ENCODE results near the gene ABHD8.
"Not testable (repeated sequence)": the region's sequence is repeated elsewhere in the genome, so short reads cannot be mapped to it uniquely, and the experiment has no call there.

Gene ABHD8

GRCh38 chr19:17294051-17294891 lies 9.0 kb downstream of the ABHD8 start:
- no peak for DNase-seq

GRCh38 chr19:17293605-17294004 lies 9.6 kb downstream of the ABHD8 start:
- DNase-seq: no peak

GRCh38 chr19:17292301-17293074 lies 10.7 kb downstream of the ABHD8 start:
- DNase-seq: no peak

- DNase-seq: no peak
Measured at GRCh38 chr19:17289489-17289888, 13.7 kb downstream of the ABHD8 start.

- no peak for DNase-seq
Measured at GRCh38 chr19:17286752-17287151, 16.5 kb downstream of the ABHD8 start.

GRCh38 chr19:17286263-17286662 lies 17.0 kb downstream of the ABHD8 start:
- DNase-seq: no peak

GRCh38 chr19:17285415-17286135 lies 17.6 kb downstream of the ABHD8 start:
- DNase-seq: no peak

- DNase-seq: no peak
Measured at GRCh38 chr19:17283504-17283996, 19.7 kb downstream of the ABHD8 start.

- DNase-seq: peak; percentile 83
Measured at GRCh38 chr19:17282488-17283125, 20.6 kb downstream of the ABHD8 start.

- peak; percentile 4 for DNase-seq
Measured at GRCh38 chr19:17281391-17282304, 21.6 kb downstream of the ABHD8 start, which contains the start of gene ANKLE1. Gene ANKLE1, plus strand, starts transcription at chr19:17281901. Its CDS starts 20 bp downstream, at chr19:17281921.

- DNase-seq: no peak
Measured at GRCh38 chr19:17279436-17279835, 23.8 kb downstream of the ABHD8 start.

GRCh38 chr19:17275441-17276175 lies 27.6 kb downstream of the ABHD8 start:
- DNase-seq: no peak

- DNase-seq: not testable (repeated sequence)
Measured at GRCh38 chr19:17274892-17275291, 28.3 kb downstream of the ABHD8 start.

- DNase-seq: no peak
Measured at GRCh38 chr19:17268754-17269153, 34.5 kb downstream of the ABHD8 start.

GRCh38 chr19:17266975-17267788 lies 36.0 kb downstream of the ABHD8 start, which contains the start of gene BABAM1:
Gene BABAM1, plus strand, starts transcription at chr19:17267443. Its CDS starts 1,364 bp downstream, at chr19:17268807.
- peak; percentile 98 for DNase-seq

GRCh38 chr19:17266589-17266974 lies 36.6 kb downstream of the ABHD8 start:
- DNase-seq: no peak

- DNase-seq: no peak
Measured at GRCh38 chr19:17266026-17266425, 37.2 kb downstream of the ABHD8 start.

GRCh38 chr19:17264641-17264979 lies 38.6 kb downstream of the ABHD8 start, which contains the start of gene USHBP1:
Gene USHBP1, minus strand, starts transcription at chr19:17264745. Its CDS starts 446 bp downstream, at chr19:17264299.
- no peak for DNase-seq

Measured in NCI-H1092 treated with DMSO at 0.1 percent for 48 hours (cell line).